ENCODE results near the gene PRCC. TPM values are rescaled to one million over a fixed set of nuclear protein-coding genes. Genes with fewer than 3 reads are reported as not detected.
A peak's percentile ranks its signal among the peaks of the same experiment; 100 is the strongest.

Gene PRCC
- polyA plus RNA-seq, 4 donors: 45.2 to 56.7 (median 52.8) TPM

GRCh38 chr1:156728599-156729462 lies 38.5 kb upstream of the PRCC start, which contains the start of gene ISG20L2:
TSS of gene ISG20L2 (minus strand) at chr1:156728766. CDS start at chr1:156727652, 1,114 bp downstream.
- DNase-seq (peak; percentile 97 to 98), FAIRE-seq (no peak)
- WGBS, 3 donors: 1% methylated on average over 46 to 57 of the region's 57 CpGs
- Histone ChIP-seq H3K9me3 (ENCODE audit: control insufficient read depth in 2 of 2, insufficient read depth in 1 of 2, low read depth in 1 of 2, low read length in 1 of 2) (no peaks in the 10 kb centered on the region), H3K4me1 (ENCODE audit: control insufficient read depth in 3 of 3, insufficient read depth in 2 of 3, low read depth in 1 of 3, low read length in 2 of 3) (peaks cover 8 to 34% (median 12%) of the 10 kb centered on the region in 3 donors), H3K27ac (ENCODE audit: low read depth in 1 of 3, low read length in 2 of 3) (peak within 1 kb of the TSS; percentile 93 to 100 (median 94)), H3K27me3 (ENCODE audit: control insufficient read depth in 3 of 3, insufficient read depth in 3 of 3, low read length in 3 of 3) (no peaks in the 10 kb centered on the region), H3K36me3 (ENCODE audit: control insufficient read depth in 3 of 3, insufficient read depth in 2 of 3, low read depth in 1 of 3, low read length in 3 of 3) (peaks cover 0 to 51% (median 4%) of the 10 kb centered on the region in 3 donors), H3K4me3 (ENCODE audit: low read depth in 1 of 3, low read length in 3 of 3) (peak within 1 kb of the TSS; percentile 45 to 95 (median 72))

- no peak for FAIRE-seq
- Histone ChIP-seq H3K27ac (ENCODE audit: low read depth in 1 of 3, low read length in 2 of 3) (no peak overlapping the region), H3K36me3 (ENCODE audit: control insufficient read depth in 3 of 3, insufficient read depth in 2 of 3, low read depth in 1 of 3, low read length in 3 of 3) (peaks cover 5 to 65% (median 7%) of the 10 kb centered on the region in 3 donors), H3K27me3 (ENCODE audit: control insufficient read depth in 3 of 3, insufficient read depth in 3 of 3, low read length in 3 of 3) (no peaks in the 10 kb centered on the region), H3K4me1 (ENCODE audit: control insufficient read depth in 3 of 3, insufficient read depth in 2 of 3, low read depth in 1 of 3, low read length in 2 of 3) (peaks cover 0 to 10% (median 0%) of the 10 kb centered on the region in 3 donors), H3K9me3 (ENCODE audit: control insufficient read depth in 2 of 2, insufficient read depth in 1 of 2, low read depth in 1 of 2, low read length in 1 of 2) (no peaks in the 10 kb centered on the region), H3K4me3 (ENCODE audit: low read depth in 1 of 3, low read length in 3 of 3) (no peak overlapping the region)
- WGBS, 3 donors: 93 to 97% (median 95%) methylated on average over 20 of the region's 20 CpGs
- DNase-seq: no peak
These were observed 33.2 kb upstream of the PRCC start for GRCh38 chr1:156733989-156734584.

- H3K27ac ChIP-seq (ENCODE audit: low read depth in 1 of 3, low read length in 2 of 3): no peak overlapping the region
- WGBS, 3 donors: 88 to 92% (median 89%) methylated on average over 10 of the region's 10 CpGs
These were observed 28.9 kb upstream of the PRCC start for GRCh38 chr1:156738407-156738806.

GRCh38 chr1:156738916-156739315 lies 28.4 kb upstream of the PRCC start:
- Histone ChIP-seq H3K27ac (ENCODE audit: low read depth in 1 of 3, low read length in 2 of 3) (no peak overlapping the region), H3K36me3 (ENCODE audit: control insufficient read depth in 3 of 3, insufficient read depth in 2 of 3, low read depth in 1 of 3, low read length in 3 of 3) (peaks cover 9 to 71% (median 17%) of the 10 kb centered on the region in 3 donors), H3K27me3 (ENCODE audit: control insufficient read depth in 3 of 3, insufficient read depth in 3 of 3, low read length in 3 of 3) (no peaks in the 10 kb centered on the region), H3K9me3 (ENCODE audit: control insufficient read depth in 2 of 2, insufficient read depth in 1 of 2, low read depth in 1 of 2, low read length in 1 of 2) (no peaks in the 10 kb centered on the region), H3K4me3 (ENCODE audit: low read depth in 1 of 3, low read length in 3 of 3) (no peak overlapping the region), H3K4me1 (ENCODE audit: control insufficient read depth in 3 of 3, insufficient read depth in 2 of 3, low read depth in 1 of 3, low read length in 2 of 3) (peaks cover 0 to 6% (median 3%) of the 10 kb centered on the region in 3 donors)
- 82 to 88% (median 87%) methylated on average over 2 of the region's 2 CpGs for WGBS, 3 donors
- no peak for FAIRE-seq
- DNase-seq: no peak

More at GRCh38 chr1:156738407-156738806, 28.9 kb upstream of the PRCC start:
- Histone ChIP-seq H3K36me3 (ENCODE audit: control insufficient read depth in 3 of 3, insufficient read depth in 2 of 3, low read depth in 1 of 3, low read length in 3 of 3) (peaks cover 7 to 70% (median 15%) of the 10 kb centered on the region in 3 donors), H3K9me3 (ENCODE audit: control insufficient read depth in 2 of 2, insufficient read depth in 1 of 2, low read depth in 1 of 2, low read length in 1 of 2) (no peaks in the 10 kb centered on the region), H3K27me3 (ENCODE audit: control insufficient read depth in 3 of 3, insufficient read depth in 3 of 3, low read length in 3 of 3) (no peaks in the 10 kb centered on the region), H3K4me1 (ENCODE audit: control insufficient read depth in 3 of 3, insufficient read depth in 2 of 3, low read depth in 1 of 3, low read length in 2 of 3) (peaks cover 0 to 6% (median 3%) of the 10 kb centered on the region in 3 donors), H3K4me3 (ENCODE audit: low read depth in 1 of 3, low read length in 3 of 3) (no peak overlapping the region)
- FAIRE-seq (no peak), DNase-seq (no peak)

GRCh38 chr1:156740237-156740740 lies 27.0 kb upstream of the PRCC start:
- peaks cover 16 to 75% (median 26%) of the 10 kb centered on the region in 3 donors for H3K36me3 ChIP-seq (ENCODE audit: control insufficient read depth in 3 of 3, insufficient read depth in 2 of 3, low read depth in 1 of 3, low read length in 3 of 3)
- whole genome bisulfite sequencing, 3 donors: 8 to 19% (median 11%) methylated on average over 7 of the region's 7 CpGs
- no peaks in the 10 kb centered on the region for H3K9me3 ChIP-seq (ENCODE audit: control insufficient read depth in 2 of 2, insufficient read depth in 1 of 2, low read depth in 1 of 2, low read length in 1 of 2)

GRCh38 chr1:156740741-156741480 lies 26.4 kb upstream of the PRCC start, which contains the start of gene MRPL24:
TSS of gene MRPL24 (minus strand) at chr1:156741088. CDS start at chr1:156738704, 2,384 bp downstream.
- peak within 1 kb of the TSS; percentile 31 to 79 (median 60) for H3K4me3 ChIP-seq (ENCODE audit: low read depth in 1 of 3, low read length in 3 of 3)
- DNase-seq (peak; percentile 99 to 100), FAIRE-seq (no peak)
- 0 to 1% (median 1%) methylated on average over 38 of the region's 38 CpGs for WGBS, 3 donors
- no peaks in the 10 kb centered on the region for H3K9me3 ChIP-seq (ENCODE audit: control insufficient read depth in 2 of 2, insufficient read depth in 1 of 2, low read depth in 1 of 2, low read length in 1 of 2)
- no peaks in the 10 kb centered on the region for H3K27me3 ChIP-seq (ENCODE audit: control insufficient read depth in 3 of 3, insufficient read depth in 3 of 3, low read length in 3 of 3)
- H3K27ac ChIP-seq (ENCODE audit: low read depth in 1 of 3, low read length in 2 of 3): peak within 1 kb of the TSS; percentile 57 to 90 (median 90)
- H3K36me3 ChIP-seq (ENCODE audit: control insufficient read depth in 3 of 3, insufficient read depth in 2 of 3, low read depth in 1 of 3, low read length in 3 of 3): peaks cover 16 to 73% (median 24%) of the 10 kb centered on the region in 3 donors
- peaks cover under 1 to 19% (median 4%) of the 10 kb centered on the region in 3 donors for H3K4me1 ChIP-seq (ENCODE audit: control insufficient read depth in 3 of 3, insufficient read depth in 2 of 3, low read depth in 1 of 3, low read length in 2 of 3)

More at GRCh38 chr1:156740237-156740740, 27.0 kb upstream of the PRCC start:
- peak overlapping the region; percentile 57 to 71 (median 60) for H3K27ac ChIP-seq (ENCODE audit: low read depth in 1 of 3, low read length in 2 of 3)
- peaks cover 0 to 13% (median 3%) of the 10 kb centered on the region in 3 donors for H3K4me1 ChIP-seq (ENCODE audit: control insufficient read depth in 3 of 3, insufficient read depth in 2 of 3, low read depth in 1 of 3, low read length in 2 of 3)
- FAIRE-seq: no peak
- no peaks in the 10 kb centered on the region for H3K27me3 ChIP-seq (ENCODE audit: control insufficient read depth in 3 of 3, insufficient read depth in 3 of 3, low read length in 3 of 3)
- peak overlapping the region; percentile 31 to 79 (median 60) for H3K4me3 ChIP-seq (ENCODE audit: low read depth in 1 of 3, low read length in 3 of 3)
- DNase-seq: no peak

- DNase-seq: no peak
- peaks cover 16 to 72% (median 22%) of the 10 kb centered on the region in 3 donors for H3K36me3 ChIP-seq (ENCODE audit: control insufficient read depth in 3 of 3, insufficient read depth in 2 of 3, low read depth in 1 of 3, low read length in 3 of 3)
- peak overlapping the region; percentile 16 to 90 (median 90) for H3K27ac ChIP-seq (ENCODE audit: low read depth in 1 of 3, low read length in 2 of 3)
- WGBS, 3 donors: 43 to 55% (median 47%) methylated on average over 8 of the region's 8 CpGs
- no peak for FAIRE-seq
- peaks cover 6 to 24% (median 7%) of the 10 kb centered on the region in 3 donors for H3K4me1 ChIP-seq (ENCODE audit: control insufficient read depth in 3 of 3, insufficient read depth in 2 of 3, low read depth in 1 of 3, low read length in 2 of 3)
- no peaks in the 10 kb centered on the region for H3K9me3 ChIP-seq (ENCODE audit: control insufficient read depth in 2 of 2, insufficient read depth in 1 of 2, low read depth in 1 of 2, low read length in 1 of 2)
- peak overlapping the region in 1 of 3 donors; percentile 33 for H3K4me3 ChIP-seq (ENCODE audit: low read depth in 1 of 3, low read length in 3 of 3)
- H3K27me3 ChIP-seq (ENCODE audit: control insufficient read depth in 3 of 3, insufficient read depth in 3 of 3, low read length in 3 of 3): no peaks in the 10 kb centered on the region
These were observed 25.8 kb upstream of the PRCC start for GRCh38 chr1:156741481-156741983.

Data from small intestine (tissue), 7 donors.